ENCODE data around the gene UNC79. TPM values are rescaled to one million over a fixed set of nuclear protein-coding genes. Genes with fewer than 3 reads are reported as not detected.
"Not testable (repeated sequence)": the region's sequence is repeated elsewhere in the genome, so short reads cannot be mapped to it uniquely, and the experiment has no call there.

The UNC79 gene
- total RNA-seq, 1 donor from 2014 or later, result 0.10 TPM

- no peak for DNase-seq (ENCODE audit: low spot score)
- Mint-ChIP-seq H3K36me3 (ENCODE audit: low read depth) (no peaks in the 10 kb centered on the region), H3K4me1 (ENCODE audit: low read depth) (no peaks in the 10 kb centered on the region), H3K9me3 (ENCODE audit: low read depth) (peaks cover 42% of the 10 kb centered on the region), H3K4me3 (ENCODE audit: unreplicated experiment) (no peak overlapping the region), H3K27ac (ENCODE audit: unreplicated experiment) (no peak overlapping the region), H3K27me3 (ENCODE audit: low read depth) (no peaks in the 10 kb centered on the region)
- TF ChIP-seq, protein P1, sequence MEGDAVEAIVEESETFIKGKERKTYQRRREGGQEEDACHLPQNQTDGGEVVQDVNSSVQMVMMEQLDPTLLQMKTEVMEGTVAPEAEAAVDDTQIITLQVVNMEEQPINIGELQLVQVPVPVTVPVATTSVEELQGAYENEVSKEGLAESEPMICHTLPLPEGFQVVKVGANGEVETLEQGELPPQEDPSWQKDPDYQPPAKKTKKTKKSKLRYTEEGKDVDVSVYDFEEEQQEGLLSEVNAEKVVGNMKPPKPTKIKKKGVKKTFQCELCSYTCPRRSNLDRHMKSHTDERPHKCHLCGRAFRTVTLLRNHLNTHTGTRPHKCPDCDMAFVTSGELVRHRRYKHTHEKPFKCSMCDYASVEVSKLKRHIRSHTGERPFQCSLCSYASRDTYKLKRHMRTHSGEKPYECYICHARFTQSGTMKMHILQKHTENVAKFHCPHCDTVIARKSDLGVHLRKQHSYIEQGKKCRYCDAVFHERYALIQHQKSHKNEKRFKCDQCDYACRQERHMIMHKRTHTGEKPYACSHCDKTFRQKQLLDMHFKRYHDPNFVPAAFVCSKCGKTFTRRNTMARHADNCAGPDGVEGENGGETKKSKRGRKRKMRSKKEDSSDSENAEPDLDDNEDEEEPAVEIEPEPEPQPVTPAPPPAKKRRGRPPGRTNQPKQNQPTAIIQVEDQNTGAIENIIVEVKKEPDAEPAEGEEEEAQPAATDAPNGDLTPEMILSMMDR (IDR thresholded peaks at IDR 0.05), result no peak
Measured at GRCh38 chr14:93520053-93520607, 89.4 kb downstream of the UNC79 start.

DNA sequence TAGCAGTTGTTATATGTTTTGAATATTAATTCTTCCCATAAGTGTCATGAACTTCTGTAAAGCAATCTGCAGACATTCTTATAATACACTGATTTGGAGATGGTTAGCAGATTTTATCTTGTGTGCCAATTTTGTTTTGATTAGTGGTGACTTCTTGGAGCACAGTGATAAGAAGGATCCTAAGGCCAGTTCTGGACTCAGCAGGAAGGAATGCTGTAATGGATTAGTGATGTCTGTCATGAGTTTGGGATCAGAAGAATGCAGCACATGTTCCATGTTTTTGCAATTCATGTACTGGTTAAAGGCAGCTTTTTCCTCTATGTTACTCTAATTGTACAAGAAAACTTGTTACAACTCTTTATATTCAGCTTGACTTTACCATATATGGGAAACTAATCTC, 91.5 kb downstream of the UNC79 start:
- Mint-ChIP-seq H3K36me3 (ENCODE audit: low read depth) (no peaks in the 10 kb centered on the region), H3K27ac (ENCODE audit: unreplicated experiment) (no peak overlapping the region), H3K27me3 (ENCODE audit: low read depth) (no peaks in the 10 kb centered on the region), H3K9me3 (ENCODE audit: low read depth) (peaks cover 38% of the 10 kb centered on the region), H3K4me1 (ENCODE audit: low read depth) (no peaks in the 10 kb centered on the region), H3K4me3 (ENCODE audit: unreplicated experiment) (no peak overlapping the region)
- no peak for DNase-seq (ENCODE audit: low spot score)
- TF ChIP-seq, protein P1 (IDR thresholded peaks at IDR 0.05), result no peak

DNA sequence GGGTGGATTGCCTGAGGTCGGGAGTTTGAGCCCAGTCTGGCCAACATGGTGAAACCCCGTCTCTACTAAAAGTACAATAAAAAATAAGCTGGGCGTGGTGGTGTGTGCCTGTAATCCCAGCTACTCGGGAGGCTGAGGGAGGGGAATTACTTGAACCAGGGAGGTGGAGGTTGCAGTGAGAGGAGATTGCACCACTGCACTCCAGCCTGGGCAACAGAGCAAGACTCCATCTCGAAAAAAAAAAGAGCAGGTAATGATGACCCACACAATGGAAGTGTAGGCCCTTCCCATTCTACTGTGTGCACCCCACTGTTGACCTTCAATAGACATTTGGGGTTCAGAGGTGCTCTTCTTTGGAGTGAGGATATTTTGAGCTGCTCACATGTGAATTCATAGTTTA, 94.5 kb downstream of the UNC79 start:
- not testable (repeated sequence) for H3K27ac Mint-ChIP-seq (ENCODE audit: unreplicated experiment); H3K4me1 Mint-ChIP-seq (ENCODE audit: low read depth)

GRCh38 chr14:93525696-93526451, 95.1 kb downstream of the UNC79 start:
- H3K27me3 Mint-ChIP-seq (ENCODE audit: low read depth), result no peaks in the 10 kb centered on the region
- TF ChIP-seq, protein P1 (IDR thresholded peaks at IDR 0.05), result no peak
- no peak overlapping the region for H3K4me3 Mint-ChIP-seq (ENCODE audit: unreplicated experiment)
- H3K9me3 Mint-ChIP-seq (ENCODE audit: low read depth), result peaks cover 11% of the 10 kb centered on the region
- H3K36me3 Mint-ChIP-seq (ENCODE audit: low read depth), result no peaks in the 10 kb centered on the region
- DNase-seq (ENCODE audit: low spot score), result no peak
- no peaks in the 10 kb centered on the region for H3K4me1 Mint-ChIP-seq (ENCODE audit: low read depth)
- no peak overlapping the region for H3K27ac Mint-ChIP-seq (ENCODE audit: unreplicated experiment)

More for the DNA sequence above, 94.5 kb downstream of the UNC79 start:
- not testable (repeated sequence) for DNase-seq (ENCODE audit: low spot score); H3K36me3 Mint-ChIP-seq (ENCODE audit: low read depth); H3K27me3 Mint-ChIP-seq (ENCODE audit: low read depth); H3K4me3 Mint-ChIP-seq (ENCODE audit: unreplicated experiment)
- H3K9me3 Mint-ChIP-seq (ENCODE audit: low read depth), result peaks cover 18% of the 10 kb centered on the region

GRCh38 chr14:93527203-93527607, 96.5 kb downstream of the UNC79 start:
- no peaks in the 10 kb centered on the region for H3K4me1 Mint-ChIP-seq (ENCODE audit: low read depth)
- H3K27me3 Mint-ChIP-seq (ENCODE audit: low read depth), result no peaks in the 10 kb centered on the region
- DNase-seq (ENCODE audit: low spot score), result no peak
- H3K4me3 Mint-ChIP-seq (ENCODE audit: unreplicated experiment), result no peak overlapping the region
- H3K36me3 Mint-ChIP-seq (ENCODE audit: low read depth), result no peaks in the 10 kb centered on the region
- TF ChIP-seq, protein P1 (IDR thresholded peaks at IDR 0.05), result no peak
- H3K9me3 Mint-ChIP-seq (ENCODE audit: low read depth), result peaks cover under 1% of the 10 kb centered on the region
- H3K27ac Mint-ChIP-seq (ENCODE audit: unreplicated experiment), result no peak overlapping the region

Data from chondrocyte (in vitro differentiated cells).